GM21529 (cell line): ENCODE data around the gene GET3.

Experiments
- ATAC-seq: cut with Tn5 transposase; IDR thresholded peaks from one replicate; pipeline ENCODE4 v1.9.1; 2021; ENCODE audit not compliant: unreplicated experiment

The GET3 gene

GRCh38 chr19:12750851-12751250 is 13.6 kb downstream of the GET3 start:
- ATAC-seq: no peak

GRCh38 chr19:12751635-12752034 is 14.3 kb downstream of the GET3 start, which contains the start of gene BEST2:
BEST2 (plus strand) TSS chr19:12751791; CDS start chr19:12752593, 802 bp downstream.
- ATAC-seq: no peak

DNA sequence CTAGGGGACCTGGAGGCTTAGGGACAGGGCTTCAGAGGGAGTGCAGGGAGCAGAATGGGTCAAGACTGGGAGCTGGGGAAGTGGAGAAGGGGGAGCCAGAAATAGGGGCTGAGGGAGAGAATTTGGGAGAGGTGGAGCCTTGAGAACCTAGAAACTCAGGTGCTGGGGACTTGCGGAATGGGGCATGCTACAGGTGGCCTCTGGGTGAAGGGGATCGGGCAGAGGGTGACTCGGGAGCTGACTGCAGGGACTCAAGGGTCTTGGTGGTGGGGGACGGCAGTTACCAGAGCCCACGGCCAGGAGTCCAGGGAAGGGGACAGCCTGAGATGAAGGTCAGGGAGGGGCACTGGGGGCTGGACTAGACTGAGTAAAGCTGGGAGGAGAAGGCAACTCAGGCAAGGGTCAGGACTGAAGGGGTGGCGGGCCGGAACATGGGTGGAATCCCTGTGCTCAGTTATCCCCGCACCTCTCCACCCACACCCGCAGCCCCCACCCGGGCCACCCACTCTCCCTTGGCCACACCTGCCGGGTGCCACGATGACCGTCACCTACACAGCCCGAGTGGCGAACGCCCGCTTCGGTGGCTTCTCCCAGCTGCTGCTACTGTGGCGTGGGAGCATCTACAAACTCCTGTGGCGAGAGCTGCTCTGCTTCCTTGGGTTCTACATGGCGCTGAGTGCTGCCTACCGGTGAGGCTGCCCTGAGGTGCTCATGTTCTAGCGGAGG is 14.9 kb downstream of the GET3 start:
- ATAC-seq: no peak

- ATAC-seq: no peak
These were observed 17.3 kb downstream of the GET3 start for GRCh38 chr19:12754465-12755196.

GRCh38 chr19:12756150-12756883 is 19.0 kb downstream of the GET3 start:
- ATAC-seq: no peak

GRCh38 chr19:12757544-12758274 is 20.4 kb downstream of the GET3 start:
- no peak for ATAC-seq

GRCh38 chr19:12759686-12760085 is 22.4 kb downstream of the GET3 start:
- ATAC-seq: no peak

GRCh38 chr19:12763100-12763499 is 25.8 kb downstream of the GET3 start:
- no peak for ATAC-seq

GRCh38 chr19:12764698-12765097 is 27.4 kb downstream of the GET3 start:
- ATAC-seq: no peak

DNA sequence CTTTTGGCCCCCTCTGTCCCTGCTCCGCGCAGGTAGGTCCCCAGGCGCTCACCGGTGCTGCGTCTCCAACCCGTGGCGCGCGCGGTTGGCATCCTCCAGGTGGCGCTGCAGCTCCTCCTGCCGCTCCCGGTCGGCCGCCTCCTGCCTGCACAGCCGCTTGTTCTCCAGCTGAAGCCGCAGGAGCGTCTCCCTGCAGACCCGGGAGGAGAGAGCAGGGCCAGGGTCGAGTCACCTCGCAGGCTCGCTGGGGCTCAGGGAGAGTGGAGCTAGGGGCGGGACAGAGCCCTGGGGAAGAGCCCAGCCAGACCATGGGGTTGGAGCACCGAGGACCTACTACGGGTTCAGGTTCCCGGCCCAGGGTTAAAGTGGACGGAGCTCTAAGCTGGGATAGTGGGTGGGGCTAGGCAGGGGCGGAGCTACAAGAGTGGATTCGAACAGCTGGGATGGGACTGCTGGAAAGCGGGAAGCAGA is 28.8 kb downstream of the GET3 start:
- ATAC-seq: no peak

GRCh38 chr19:12767150-12767549 is 29.9 kb downstream of the GET3 start:
- no peak for ATAC-seq

DNA sequence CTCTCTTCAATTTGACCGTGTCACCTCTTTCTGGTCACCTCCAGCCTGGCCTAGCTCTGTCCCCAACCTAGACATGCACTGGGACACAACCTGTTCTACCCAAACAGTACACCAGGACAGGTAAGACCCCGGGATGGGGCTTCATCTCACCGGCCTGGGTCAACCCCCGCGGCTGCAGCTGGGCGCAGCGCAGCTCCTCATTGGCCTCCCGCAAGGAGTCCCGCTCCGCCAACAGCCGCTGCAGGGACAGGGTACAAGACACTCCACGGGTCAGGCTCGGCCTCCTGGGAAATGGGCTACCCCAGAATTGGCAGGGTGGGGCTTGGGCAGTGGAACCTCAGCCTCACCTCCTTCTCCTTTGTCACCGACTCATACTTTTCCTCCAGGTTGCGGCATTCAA is 30.4 kb downstream of the GET3 start:
- ATAC-seq: no peak

DNA sequence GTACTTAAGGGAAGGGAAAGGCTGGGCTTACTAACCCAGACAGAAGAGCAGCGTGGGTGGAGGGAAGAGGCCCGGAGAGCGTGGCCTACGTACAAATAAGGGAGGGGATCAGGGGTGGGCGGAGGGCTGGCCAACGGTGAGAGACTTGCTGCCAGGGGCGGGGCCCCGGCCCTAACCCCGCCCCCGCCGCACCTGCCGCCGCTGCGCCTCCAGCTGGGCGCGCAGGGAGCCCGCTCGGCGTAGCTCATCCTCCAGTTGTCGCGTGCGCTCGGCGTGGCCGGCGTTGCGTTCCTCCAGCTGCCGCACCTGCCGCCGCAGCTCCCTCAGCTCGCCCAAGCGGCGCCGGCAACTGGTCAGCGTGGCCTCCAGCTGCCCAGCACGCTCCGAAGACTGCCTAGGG is 32.4 kb downstream of the GET3 start:
- no peak for ATAC-seq

DNA sequence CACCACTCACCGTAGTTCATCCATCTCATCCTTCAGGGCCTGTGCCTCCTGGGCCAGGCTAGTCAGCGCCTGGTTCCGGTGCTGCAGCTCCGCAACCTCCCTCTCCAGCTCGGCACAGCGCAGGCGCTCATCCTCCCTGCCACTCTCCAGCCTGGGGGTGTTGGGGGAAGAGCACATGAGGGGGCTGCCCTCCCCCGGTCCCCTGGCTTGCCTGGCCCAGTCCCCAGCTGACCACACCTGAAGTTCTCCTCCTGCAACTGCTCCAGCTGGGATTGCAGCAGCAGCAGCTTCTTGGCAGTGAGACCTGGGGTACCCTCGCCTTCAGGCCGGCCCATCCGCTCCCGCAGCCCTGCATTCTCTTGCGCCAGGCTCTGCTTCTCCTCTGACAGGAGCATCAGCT is 33.6 kb downstream of the GET3 start:
- ATAC-seq: no peak

DNA sequence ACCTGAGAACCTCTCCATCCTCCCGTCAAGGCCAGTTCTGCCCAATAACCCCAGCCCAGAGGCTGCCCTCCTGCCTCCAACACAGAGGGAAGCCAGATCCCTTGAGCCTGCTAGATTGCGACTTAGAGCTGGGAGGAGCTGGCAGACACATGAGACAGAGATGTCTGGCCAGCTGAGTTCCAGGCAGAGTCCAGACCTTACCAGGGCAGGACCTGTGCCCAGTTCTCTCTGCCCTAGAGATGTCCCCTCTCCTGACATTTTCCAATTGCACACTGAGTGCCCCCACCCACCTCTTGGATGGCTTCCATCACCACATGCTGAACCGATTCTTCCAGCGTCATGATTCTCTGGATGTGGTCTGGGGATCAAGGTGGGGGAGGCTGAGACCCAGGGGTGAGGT is 35.0 kb downstream of the GET3 start:
- ATAC-seq: no peak

GRCh38 chr19:12773571-12773970 is 36.3 kb downstream of the GET3 start:
- ATAC-seq: no peak

DNA sequence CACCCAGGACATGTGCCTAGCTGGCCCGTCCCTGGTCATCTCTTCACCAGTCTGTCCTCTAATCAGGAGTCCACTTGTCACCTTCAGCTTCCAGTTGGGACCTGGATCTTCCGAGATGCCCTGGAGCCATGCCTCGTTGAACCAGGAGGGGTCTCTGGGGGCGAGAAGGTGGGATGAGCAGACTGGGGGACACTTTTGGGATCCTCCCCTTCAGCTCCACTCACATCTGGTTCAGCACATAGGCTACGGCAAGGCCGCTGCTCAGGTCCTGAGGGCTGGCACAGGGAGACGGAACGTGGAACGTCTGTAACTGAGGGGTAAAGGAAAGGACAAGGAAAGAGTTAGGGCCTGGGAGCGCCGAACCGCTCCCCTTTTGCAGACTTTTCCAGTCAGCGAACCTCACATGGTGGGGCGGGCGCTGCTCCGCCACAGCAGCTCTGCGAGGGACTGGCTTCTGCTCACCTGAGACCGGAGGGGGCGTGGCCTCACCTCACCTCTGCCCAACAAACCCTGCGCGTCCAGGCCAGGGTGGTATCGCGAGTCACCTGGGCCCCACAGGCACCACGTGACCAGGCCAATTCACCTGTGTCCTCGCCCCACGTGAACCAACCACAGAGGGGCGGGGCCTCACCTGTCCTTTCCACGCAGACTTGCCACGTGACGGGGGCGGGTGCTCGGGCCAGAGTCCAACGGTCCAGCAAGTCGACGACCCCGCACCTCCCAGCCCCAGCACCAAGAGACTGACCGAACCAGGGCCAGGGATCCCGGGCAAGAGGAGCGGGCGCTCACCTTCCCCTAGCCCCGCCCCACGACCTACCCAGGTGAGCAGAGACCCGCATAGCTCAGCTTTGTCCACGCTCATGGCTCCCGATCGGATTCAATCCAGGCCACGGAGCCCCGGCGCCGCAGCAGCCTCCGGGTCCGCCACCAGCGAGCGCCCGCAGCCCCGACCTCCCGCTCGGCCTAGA is 37.6 kb downstream of the GET3 start, which contains the start of gene HOOK2:
Gene HOOK2 (minus strand): TSS at position 965 of the 968 bp plus-strand sequence. CDS start 103 bp downstream, at position 862.
- no peak for ATAC-seq

DNA sequence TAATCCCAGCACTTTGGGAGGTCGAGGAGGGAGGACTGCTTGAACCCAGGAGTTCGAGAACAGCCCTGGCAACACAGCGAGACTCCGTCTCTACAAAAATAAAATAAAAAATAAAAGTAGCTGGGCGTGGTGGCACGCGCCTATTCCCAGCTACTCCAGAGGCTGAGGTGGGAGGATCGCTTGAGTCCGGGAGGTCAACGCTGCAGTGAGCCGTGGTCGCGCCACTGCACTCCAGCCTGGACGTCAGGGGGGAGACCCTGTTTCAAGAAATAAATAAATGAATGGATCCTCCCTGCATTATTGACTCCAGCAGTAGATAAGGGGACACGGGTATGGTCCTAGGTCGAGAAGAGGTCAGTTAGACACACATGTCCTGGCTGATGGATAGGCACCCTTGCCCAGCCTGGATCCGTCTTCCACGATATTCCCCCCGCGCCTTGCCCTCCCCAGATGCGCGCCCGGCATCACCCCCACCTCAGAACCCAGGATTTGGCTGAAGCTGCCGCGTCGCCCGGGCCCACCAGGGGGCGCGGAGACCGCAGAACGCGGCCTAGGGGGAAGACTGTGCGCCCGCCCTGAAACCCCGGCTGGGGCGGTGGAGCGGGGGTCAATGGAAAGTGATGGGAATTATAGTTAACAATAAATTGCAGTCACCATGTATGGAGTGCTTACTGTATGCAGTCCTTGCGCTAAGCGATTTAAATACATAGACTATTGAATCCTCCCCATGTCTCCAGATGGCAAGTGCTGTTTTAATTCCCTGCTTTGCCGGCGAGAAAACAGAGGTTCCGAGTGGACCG is 40.1 kb downstream of the GET3 start:
- peak; percentile 35 for ATAC-seq
